ENCODE results near the gene EYS.

The EYS gene

GRCh38 chr6:64792534-64792933 is 914.5 kb downstream of the EYS start:
- H3K27ac ChIP-seq = no peak overlapping the region
- no peak for DNase-seq (ENCODE audit: low read depth, low spot score)
- TF ChIP-seq FOXP2 (optimal IDR thresholded peaks at IDR 0.05; ENCODE audit: control extremely low read depth, extremely low read length, insufficient read depth) (no peak), POLR2AphosphoS5 (IDR thresholded peaks at IDR 0.05; ENCODE audit: borderline replicate concordance, low read depth, low read length) (no peak), EZH2 (IDR thresholded peaks at IDR 0.05) (no peak)

GRCh38 chr6:64789476-64789875 is 917.5 kb downstream of the EYS start:
- Histone ChIP-seq H3K27ac (no peak overlapping the region), H3K9me3 (ENCODE audit: low read depth, low read length) (no peaks in the 10 kb centered on the region), H3K9ac (ENCODE audit: insufficient read length) (no peak overlapping the region), H3K36me3 (ENCODE audit: insufficient read depth, low read length) (no peaks in the 10 kb centered on the region), H3K4me3 (no peak overlapping the region)
- no peak for DNase-seq (ENCODE audit: low read depth, low spot score)
- no peak for TF ChIP-seq FOXP2 (optimal IDR thresholded peaks at IDR 0.05; ENCODE audit: control extremely low read depth, extremely low read length, insufficient read depth)
- TF ChIP-seq POLR2AphosphoS5 (IDR thresholded peaks at IDR 0.05; ENCODE audit: borderline replicate concordance, low read depth, low read length) = no peak
- TF ChIP-seq EZH2 (IDR thresholded peaks at IDR 0.05) = no peak

More at GRCh38 chr6:64792534-64792933, 914.5 kb downstream of the EYS start:
- Histone ChIP-seq H3K9ac (ENCODE audit: insufficient read length) (no peak overlapping the region), H3K36me3 (ENCODE audit: insufficient read depth, low read length) (no peaks in the 10 kb centered on the region), H3K9me3 (ENCODE audit: low read depth, low read length) (no peaks in the 10 kb centered on the region), H3K4me3 (no peak overlapping the region)

GRCh38 chr6:64786736-64787135 is 920.3 kb downstream of the EYS start:
- Histone ChIP-seq H3K9me3 (ENCODE audit: low read depth, low read length) (no peaks in the 10 kb centered on the region), H3K9ac (ENCODE audit: insufficient read length) (no peak overlapping the region), H3K4me3 (no peak overlapping the region), H3K36me3 (ENCODE audit: insufficient read depth, low read length) (no peaks in the 10 kb centered on the region), H3K27ac (no peak overlapping the region)
- TF ChIP-seq FOXP2 (optimal IDR thresholded peaks at IDR 0.05; ENCODE audit: control extremely low read depth, extremely low read length, insufficient read depth) (no peak), EZH2 (IDR thresholded peaks at IDR 0.05) (no peak), POLR2AphosphoS5 (IDR thresholded peaks at IDR 0.05; ENCODE audit: borderline replicate concordance, low read depth, low read length) (no peak)
- no peak for DNase-seq (ENCODE audit: low read depth, low spot score)

DNA sequence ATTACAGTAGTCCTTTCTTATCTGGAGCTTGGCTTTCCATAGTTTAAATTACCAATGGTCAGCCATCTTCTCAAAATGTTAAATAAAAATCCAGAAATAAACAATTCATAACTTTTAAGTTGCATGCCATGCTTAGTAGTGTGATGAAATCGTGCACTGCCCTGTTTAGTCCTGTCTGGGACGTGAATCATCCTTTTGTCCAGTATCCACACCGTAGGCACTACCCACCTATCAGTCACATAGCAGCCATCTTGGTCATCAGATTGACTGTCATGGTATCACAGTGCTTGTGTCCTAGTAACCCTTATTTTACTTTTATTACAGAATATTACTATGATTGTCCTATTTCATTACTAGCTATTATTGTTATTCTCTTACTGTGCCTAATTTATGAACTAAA is 924.1 kb downstream of the EYS start:
- H3K9ac ChIP-seq (ENCODE audit: insufficient read length) = no peak overlapping the region
- no peak for DNase-seq (ENCODE audit: low read depth, low spot score)
- no peak overlapping the region for H3K27ac ChIP-seq
- no peak overlapping the region for H3K4me3 ChIP-seq
- H3K9me3 ChIP-seq (ENCODE audit: low read depth, low read length) = peaks cover 11% of the 10 kb centered on the region; the same call in 1 of the 2 replicates
- TF ChIP-seq POLR2AphosphoS5 (IDR thresholded peaks at IDR 0.05; ENCODE audit: borderline replicate concordance, low read depth, low read length) = no peak
- TF ChIP-seq FOXP2 (optimal IDR thresholded peaks at IDR 0.05; ENCODE audit: control extremely low read depth, extremely low read length, insufficient read depth) = no peak
- TF ChIP-seq EZH2 (IDR thresholded peaks at IDR 0.05) = no peak
- H3K36me3 ChIP-seq (ENCODE audit: insufficient read depth, low read length) = no peaks in the 10 kb centered on the region

GRCh38 chr6:64777941-64778785 is 928.9 kb downstream of the EYS start:
- TF ChIP-seq POLR2AphosphoS5 (IDR thresholded peaks at IDR 0.05; ENCODE audit: borderline replicate concordance, low read depth, low read length) = no peak
- no peak for TF ChIP-seq EZH2 (IDR thresholded peaks at IDR 0.05)
- TF ChIP-seq FOXP2 (optimal IDR thresholded peaks at IDR 0.05; ENCODE audit: control extremely low read depth, extremely low read length, insufficient read depth) = no peak
- H3K4me3 ChIP-seq = no peak overlapping the region
- H3K36me3 ChIP-seq (ENCODE audit: insufficient read depth, low read length) = no peaks in the 10 kb centered on the region
- no peak overlapping the region for H3K9ac ChIP-seq (ENCODE audit: insufficient read length)
- no peak for DNase-seq (ENCODE audit: low read depth, low spot score)
- H3K9me3 ChIP-seq (ENCODE audit: low read depth, low read length) = peaks cover 11% of the 10 kb centered on the region; the same call in 1 of the 2 replicates
- no peak overlapping the region for H3K27ac ChIP-seq

DNA sequence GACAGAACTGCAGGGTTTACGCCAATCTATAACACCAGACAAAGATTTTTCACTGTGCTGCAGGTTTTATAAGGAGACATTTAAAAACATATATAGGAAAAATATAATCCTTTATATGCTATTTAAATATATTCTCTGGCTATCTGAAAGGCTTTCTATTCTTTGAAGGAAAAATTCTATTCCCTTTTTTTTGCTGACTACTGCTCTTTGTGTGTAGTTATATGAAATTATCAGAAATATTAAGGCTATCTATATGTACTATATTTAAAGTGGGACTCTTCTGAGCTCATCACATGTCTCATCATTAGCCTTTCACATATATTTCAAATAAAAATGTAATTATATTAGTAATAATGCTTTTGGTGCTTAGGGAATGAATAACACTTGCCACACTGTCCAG is 930.7 kb downstream of the EYS start:
- H3K9me3 ChIP-seq (ENCODE audit: low read depth, low read length) = peaks cover 11% of the 10 kb centered on the region; the same call in 1 of the 2 replicates
- DNase-seq (ENCODE audit: low read depth, low spot score) = no peak
- no peak overlapping the region for H3K9ac ChIP-seq (ENCODE audit: insufficient read length)
- TF ChIP-seq FOXP2 (optimal IDR thresholded peaks at IDR 0.05; ENCODE audit: control extremely low read depth, extremely low read length, insufficient read depth) = no peak
- TF ChIP-seq POLR2AphosphoS5 (IDR thresholded peaks at IDR 0.05; ENCODE audit: borderline replicate concordance, low read depth, low read length) = no peak
- TF ChIP-seq EZH2 (IDR thresholded peaks at IDR 0.05) = no peak
- H3K4me3 ChIP-seq = peak overlapping the region; percentile 51
- peak overlapping the region; percentile 63; the same call in 1 of the 2 replicates for H3K27ac ChIP-seq
- no peaks in the 10 kb centered on the region for H3K36me3 ChIP-seq (ENCODE audit: insufficient read depth, low read length)

DNA sequence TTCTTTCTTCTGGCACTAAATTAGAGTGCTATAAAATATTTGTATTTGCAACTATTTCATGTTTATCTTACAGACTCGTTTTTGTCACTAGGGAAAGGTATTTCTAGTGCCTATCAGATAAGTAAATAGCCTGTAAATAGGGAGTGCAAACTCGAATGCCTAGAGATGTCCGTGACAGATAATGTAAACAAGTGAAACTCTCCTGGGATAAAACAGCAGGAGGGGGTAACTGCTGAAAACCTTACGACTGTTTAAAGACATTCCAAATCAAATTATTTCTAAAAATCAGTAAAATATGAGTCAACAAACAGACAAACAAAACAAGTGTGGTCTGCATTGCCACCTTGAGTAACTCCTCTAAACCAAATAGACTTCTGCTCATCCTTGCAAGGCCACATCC is 932.1 kb downstream of the EYS start:
- DNase-seq (ENCODE audit: low read depth, low spot score) = no peak
- no peaks in the 10 kb centered on the region for H3K36me3 ChIP-seq (ENCODE audit: insufficient read depth, low read length)
- TF ChIP-seq EZH2 (IDR thresholded peaks at IDR 0.05) = no peak
- H3K4me3 ChIP-seq = no peak overlapping the region
- H3K27ac ChIP-seq = no peak overlapping the region
- H3K9ac ChIP-seq (ENCODE audit: insufficient read length) = no peak overlapping the region
- peaks cover 11% of the 10 kb centered on the region; the same call in 1 of the 2 replicates for H3K9me3 ChIP-seq (ENCODE audit: low read depth, low read length)

DNA sequence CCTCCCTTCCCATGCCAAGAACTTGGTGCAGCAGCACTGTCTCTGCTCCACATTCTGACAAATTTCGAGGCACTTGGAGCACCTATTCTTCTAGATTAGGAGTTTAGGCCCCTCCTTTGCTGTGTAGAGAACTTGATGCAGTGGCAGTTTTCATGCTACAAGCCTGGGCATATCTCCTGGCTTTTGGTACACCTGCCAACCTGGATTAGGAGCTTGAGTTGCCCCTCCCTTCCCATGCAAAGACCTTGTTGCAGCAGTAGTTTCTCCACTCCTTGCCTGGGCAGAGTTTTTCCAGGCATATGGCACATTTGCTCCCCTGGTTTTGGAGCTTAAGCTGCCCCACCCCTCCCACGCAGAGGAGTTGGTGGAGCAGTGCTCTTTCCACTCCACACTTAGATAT is 956.1 kb downstream of the EYS start:
- TF ChIP-seq FOXP2 (optimal IDR thresholded peaks at IDR 0.05; ENCODE audit: control extremely low read depth, extremely low read length, insufficient read depth) = no peak
- no peak for TF ChIP-seq POLR2AphosphoS5 (IDR thresholded peaks at IDR 0.05; ENCODE audit: borderline replicate concordance, low read depth, low read length)
- Histone ChIP-seq H3K4me3 (no peak overlapping the region), H3K9me3 (ENCODE audit: low read depth, low read length) (no peaks in the 10 kb centered on the region), H3K9ac (ENCODE audit: insufficient read length) (no peak overlapping the region), H3K27ac (no peak overlapping the region), H3K36me3 (ENCODE audit: insufficient read depth, low read length) (no peaks in the 10 kb centered on the region)
- no peak for DNase-seq (ENCODE audit: low read depth, low spot score)

DNA sequence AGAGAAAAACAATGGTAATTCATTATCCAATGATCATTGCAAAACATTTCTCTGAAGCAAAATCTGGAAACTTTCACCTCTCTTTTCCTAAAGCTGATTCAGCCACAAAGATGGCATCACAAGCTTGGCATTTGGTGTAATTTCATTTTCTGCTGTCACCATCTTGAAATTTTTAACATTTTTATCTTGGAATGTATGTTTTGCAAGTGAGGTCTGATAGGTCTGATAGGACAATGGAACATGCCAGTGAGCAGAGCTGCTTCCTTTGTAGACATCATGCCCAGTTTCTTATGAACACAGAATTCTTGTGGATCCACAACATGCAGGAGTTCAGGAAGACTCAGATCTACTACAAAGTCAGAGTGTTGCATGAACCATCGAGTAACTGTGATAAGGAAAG is 969.6 kb downstream of the EYS start:
- Histone ChIP-seq H3K9ac (ENCODE audit: insufficient read length) (no peak overlapping the region), H3K27ac (no peak overlapping the region), H3K9me3 (ENCODE audit: low read depth, low read length) (no peaks in the 10 kb centered on the region), H3K4me3 (no peak overlapping the region), H3K36me3 (ENCODE audit: insufficient read depth, low read length) (no peaks in the 10 kb centered on the region)
- no peak for DNase-seq (ENCODE audit: low read depth, low spot score)
- TF ChIP-seq FOXP2 (optimal IDR thresholded peaks at IDR 0.05; ENCODE audit: control extremely low read depth, extremely low read length, insufficient read depth) (no peak), EZH2 (IDR thresholded peaks at IDR 0.05) (no peak), POLR2AphosphoS5 (IDR thresholded peaks at IDR 0.05; ENCODE audit: borderline replicate concordance, low read depth, low read length) (no peak)

Data from SK-N-MC (cell line).